Activated CD4-positive, alpha-beta T cell treated with anti-CD3 and anti-CD28 coated beads, Interleukin-10, Interleukin-2, amounts not matched to agents 100 ng/mL and 50 ng/mL, durations not matched to agents 16 hours and 8 hours (primary cell): ENCODE measurements around the gene DICER1.
A peak's percentile ranks its signal among the peaks of the same experiment; 100 is the strongest.

Experiments used
- DNase-seq: peaks from one replicate; pipeline ENCODE4 v3.0.0-alpha.2; 2020

The DICER1 gene

GRCh38 chr14:95119336-95119735, 38.0 kb downstream of the DICER1 start:
- no peak for DNase-seq

- no peak for DNase-seq
Observed at GRCh38 chr14:95117937-95118721, 39.2 kb downstream of the DICER1 start.

GRCh38 chr14:95113476-95113875, 43.9 kb downstream of the DICER1 start:
- DNase-seq = no peak

GRCh38 chr14:95111507-95112164, 45.7 kb downstream of the DICER1 start:
- DNase-seq = no peak

GRCh38 chr14:95110178-95110577, 47.2 kb downstream of the DICER1 start:
- DNase-seq = no peak

GRCh38 chr14:95107711-95108110, 49.6 kb downstream of the DICER1 start:
- no peak for DNase-seq

GRCh38 chr14:95106971-95107370, 50.4 kb downstream of the DICER1 start:
- DNase-seq = no peak

- DNase-seq = no peak
Observed at GRCh38 chr14:95104911-95105310, 52.4 kb downstream of the DICER1 start.

- DNase-seq = no peak
Observed at GRCh38 chr14:95102680-95103044, 54.7 kb downstream of the DICER1 start.

- DNase-seq = no peak
Observed at GRCh38 chr14:95101736-95102679, 55.3 kb downstream of the DICER1 start.

- peak; percentile 39 for DNase-seq
Observed at GRCh38 chr14:95098984-95099599, 58.2 kb downstream of the DICER1 start.

- DNase-seq = no peak
Observed at GRCh38 chr14:95097385-95097784, 59.9 kb downstream of the DICER1 start.

- DNase-seq = no peak
Observed at GRCh38 chr14:95096476-95096875, 60.9 kb downstream of the DICER1 start.

GRCh38 chr14:95095996-95096395, 61.3 kb downstream of the DICER1 start:
- DNase-seq = no peak

- DNase-seq = no peak
Observed at GRCh38 chr14:95092723-95093122, 64.6 kb downstream of the DICER1 start.

GRCh38 chr14:95091581-95091980, 65.7 kb downstream of the DICER1 start:
- no peak for DNase-seq

GRCh38 chr14:95088665-95089064, 68.7 kb downstream of the DICER1 start:
- no peak for DNase-seq

GRCh38 chr14:95087619-95088018, 69.7 kb downstream of the DICER1 start:
- no peak for DNase-seq

GRCh38 chr14:95085321-95085720, 72.0 kb downstream of the DICER1 start:
- DNase-seq = no peak

- DNase-seq = no peak
Observed at GRCh38 chr14:95078867-95079266, 78.5 kb downstream of the DICER1 start.

- DNase-seq = no peak
Observed at GRCh38 chr14:95077345-95077744, 80.0 kb downstream of the DICER1 start.

GRCh38 chr14:95075789-95076188, 81.5 kb downstream of the DICER1 start:
- no peak for DNase-seq

GRCh38 chr14:95073947-95074346, 83.4 kb downstream of the DICER1 start:
- no peak for DNase-seq
